ENCODE results near the gene ACOX1.

The ACOX1 gene

GRCh38 chr17:76002100-76002499 lies 23.1 kb upstream of the ACOX1 start:
- Mint-ChIP-seq H3K4me3 (no peak overlapping the region), H3K9me3 (no peaks in the 10 kb centered on the region), H3K36me3 (ENCODE audit: low read depth) (peaks cover 51% of the 10 kb centered on the region), H3K27me3 (no peaks in the 10 kb centered on the region), H3K4me1 (ENCODE audit: low read depth) (peaks cover 19% of the 10 kb centered on the region), H3K27ac (no peak overlapping the region)
- intact Hi-C loops (cut with micrococcal nuclease), result no loop called here

GRCh38 chr17:76000755-76001521 lies 22.0 kb upstream of the ACOX1 start, which contains the start of gene CDK3:
Gene CDK3 (plus strand): TSS chr17:76000855. CDS start chr17:76001426, 571 bp downstream.
- no peaks in the 10 kb centered on the region for H3K27me3 Mint-ChIP-seq
- intact Hi-C loops (cut with micrococcal nuclease), result no loop called here
- H3K36me3 Mint-ChIP-seq (ENCODE audit: low read depth), result peaks cover 51% of the 10 kb centered on the region
- H3K9me3 Mint-ChIP-seq, result no peaks in the 10 kb centered on the region
- H3K4me3 Mint-ChIP-seq, result no peak within 1 kb of the TSS
- peaks cover 30% of the 10 kb centered on the region for H3K4me1 Mint-ChIP-seq (ENCODE audit: low read depth)
- no peak within 1 kb of the TSS for H3K27ac Mint-ChIP-seq

- Mint-ChIP-seq H3K27me3 (no peaks in the 10 kb centered on the region), H3K4me3 (no peak overlapping the region), H3K9me3 (no peaks in the 10 kb centered on the region), H3K27ac (no peak overlapping the region), H3K4me1 (ENCODE audit: low read depth) (peaks cover 29% of the 10 kb centered on the region), H3K36me3 (ENCODE audit: low read depth) (peaks cover 49% of the 10 kb centered on the region)
- intact Hi-C loops (cut with micrococcal nuclease), result no loop called here
Observed at GRCh38 chr17:76000016-76000754, 21.2 kb upstream of the ACOX1 start.

- no peaks in the 10 kb centered on the region for H3K27me3 Mint-ChIP-seq
- intact Hi-C loops (cut with micrococcal nuclease), result no loop called here
- peak overlapping the region; percentile 90 for H3K27ac Mint-ChIP-seq
- H3K4me3 Mint-ChIP-seq, result no peak overlapping the region
- H3K4me1 Mint-ChIP-seq (ENCODE audit: low read depth), result peaks cover 28% of the 10 kb centered on the region
- no peaks in the 10 kb centered on the region for H3K9me3 Mint-ChIP-seq
- peaks cover 48% of the 10 kb centered on the region for H3K36me3 Mint-ChIP-seq (ENCODE audit: low read depth)
Observed at GRCh38 chr17:75998327-75998795, 19.4 kb upstream of the ACOX1 start.

- H3K4me3 Mint-ChIP-seq, result peak overlapping the region; percentile 73
- peak overlapping the region; percentile 90 for H3K27ac Mint-ChIP-seq
- H3K36me3 Mint-ChIP-seq (ENCODE audit: low read depth), result peaks cover 48% of the 10 kb centered on the region
- peaks cover 31% of the 10 kb centered on the region for H3K4me1 Mint-ChIP-seq (ENCODE audit: low read depth)
- no peaks in the 10 kb centered on the region for H3K27me3 Mint-ChIP-seq
- intact Hi-C loops (cut with micrococcal nuclease), result no loop called here
- no peaks in the 10 kb centered on the region for H3K9me3 Mint-ChIP-seq
Observed at GRCh38 chr17:75996665-75997590, 18.0 kb upstream of the ACOX1 start.

- Mint-ChIP-seq H3K4me1 (ENCODE audit: low read depth) (peaks cover 38% of the 10 kb centered on the region), H3K36me3 (ENCODE audit: low read depth) (peaks cover 46% of the 10 kb centered on the region), H3K27me3 (no peaks in the 10 kb centered on the region), H3K27ac (no peak overlapping the region), H3K9me3 (no peaks in the 10 kb centered on the region), H3K4me3 (no peak overlapping the region)
- intact Hi-C loops (cut with micrococcal nuclease), result no loop called here
Observed at GRCh38 chr17:75995385-75995925, 16.5 kb upstream of the ACOX1 start.

GRCh38 chr17:75994802-75995370 lies 15.9 kb upstream of the ACOX1 start:
- Mint-ChIP-seq H3K27ac (no peak overlapping the region), H3K9me3 (no peaks in the 10 kb centered on the region), H3K4me3 (no peak overlapping the region), H3K4me1 (ENCODE audit: low read depth) (peaks cover 38% of the 10 kb centered on the region), H3K36me3 (ENCODE audit: low read depth) (peaks cover 46% of the 10 kb centered on the region), H3K27me3 (no peaks in the 10 kb centered on the region)
- intact Hi-C loops (cut with micrococcal nuclease), result no loop called here

GRCh38 chr17:75991396-75991795 lies 12.4 kb upstream of the ACOX1 start:
- Mint-ChIP-seq H3K27me3 (no peaks in the 10 kb centered on the region), H3K9me3 (no peaks in the 10 kb centered on the region), H3K27ac (peak overlapping the region; percentile 30), H3K4me3 (no peak overlapping the region), H3K4me1 (ENCODE audit: low read depth) (peaks cover 18% of the 10 kb centered on the region), H3K36me3 (ENCODE audit: low read depth) (peaks cover 52% of the 10 kb centered on the region)
- intact Hi-C loops (cut with micrococcal nuclease), result no loop called here

- Mint-ChIP-seq H3K27me3 (no peaks in the 10 kb centered on the region), H3K27ac (no peak overlapping the region), H3K36me3 (ENCODE audit: low read depth) (peaks cover 22% of the 10 kb centered on the region), H3K4me3 (no peak overlapping the region), H3K4me1 (ENCODE audit: low read depth) (peaks cover 21% of the 10 kb centered on the region), H3K9me3 (no peaks in the 10 kb centered on the region)
- intact Hi-C loops (cut with micrococcal nuclease), result no loop called here
Observed at GRCh38 chr17:75987041-75987440, 8.1 kb upstream of the ACOX1 start.

GRCh38 chr17:75985986-75986385 lies 7.0 kb upstream of the ACOX1 start:
- Mint-ChIP-seq H3K27ac (no peak overlapping the region), H3K4me3 (no peak overlapping the region), H3K36me3 (ENCODE audit: low read depth) (peaks cover 12% of the 10 kb centered on the region), H3K27me3 (no peaks in the 10 kb centered on the region), H3K9me3 (no peaks in the 10 kb centered on the region), H3K4me1 (ENCODE audit: low read depth) (peaks cover 20% of the 10 kb centered on the region)
- intact Hi-C loops (cut with micrococcal nuclease), result no loop called here

- no peaks in the 10 kb centered on the region for H3K27me3 Mint-ChIP-seq
Observed at GRCh38 chr17:75983501-75984181, 4.7 kb upstream of the ACOX1 start.

GRCh38 chr17:75981019-75981615 lies 2.2 kb upstream of the ACOX1 start:
- H3K27me3 Mint-ChIP-seq, result no peaks in the 10 kb centered on the region
- H3K36me3 Mint-ChIP-seq (ENCODE audit: low read depth), result peaks cover 34% of the 10 kb centered on the region
- intact Hi-C loops (cut with micrococcal nuclease), result no loop called here
- H3K9me3 Mint-ChIP-seq, result no peaks in the 10 kb centered on the region
- peak overlapping the region; percentile 97 for H3K27ac Mint-ChIP-seq
- H3K4me1 Mint-ChIP-seq (ENCODE audit: low read depth), result peaks cover 52% of the 10 kb centered on the region
- no peak overlapping the region for H3K4me3 Mint-ChIP-seq

More at GRCh38 chr17:75983501-75984181, 4.7 kb upstream of the ACOX1 start:
- Mint-ChIP-seq H3K9me3 (no peaks in the 10 kb centered on the region), H3K4me1 (ENCODE audit: low read depth) (peaks cover 34% of the 10 kb centered on the region), H3K4me3 (no peak overlapping the region), H3K36me3 (ENCODE audit: low read depth) (peaks cover 25% of the 10 kb centered on the region), H3K27ac (peak overlapping the region; percentile 30)
- intact Hi-C loops (cut with micrococcal nuclease), result no loop called here

Measured in dendritic cell treated with granulocyte-macrophage colony-stimulating factor and Interleukin-4, amounts not matched to agents 40 ng/mL and 50 ng/mL, for 4 days (primary cell).